HUES64 (cell line): Measurements from ENCODE around the gene NAIF1.
"Not testable (repeated sequence)": the region's sequence is repeated elsewhere in the genome, so short reads cannot be mapped to it uniquely, and the experiment has no call there.

Source experiments
- H3K27ac ChIP-seq: 2 replicates; pipeline ENCODE4 v1.7.0; 2013; ENCODE audit warnings: low read depth, low read length, inconsistent platforms
- H3K27me3 ChIP-seq: 2 replicates; pipeline ENCODE4 v1.6.1; 2013; ENCODE audit warnings: mild to moderate bottlenecking, low read length; ENCODE audit not compliant: insufficient read depth
- H3K36me3 ChIP-seq: 2 replicates; pipeline ENCODE4 v1.6.1; 2013; ENCODE audit warnings: mild to moderate bottlenecking, low read length; ENCODE audit not compliant: insufficient read depth
- H3K4me1 ChIP-seq: 2 replicates; pipeline ENCODE4 v1.6.1; 2013; ENCODE audit warnings: mild to moderate bottlenecking, low read length, moderate library complexity; ENCODE audit not compliant: insufficient read depth
- H3K4me3 ChIP-seq: 2 replicates; pipeline ENCODE4 v1.5.1; 2013; ENCODE audit warnings: mild to moderate bottlenecking, low read length, moderate library complexity
- H3K9ac ChIP-seq: 2 replicates; pipeline ENCODE4 v1.6.1; 2013; ENCODE audit warnings: mild to moderate bottlenecking, low read depth, low read length
- H3K9me3 ChIP-seq: 2 replicates; pipeline ENCODE4 v1.6.1; 2013; ENCODE audit warnings: low read depth, low read length; ENCODE audit not compliant: insufficient read depth
- WGBS: fragments of 150-250, 120-280 bp; methylation state at CpG from one replicate; pipeline ENCODE4 v1.1.7; 2013; ENCODE audit warnings: missing lambda C conversion rate; 5-methylcytosine and 5-hydroxymethylcytosine counted together

NAIF1 gene

DNA sequence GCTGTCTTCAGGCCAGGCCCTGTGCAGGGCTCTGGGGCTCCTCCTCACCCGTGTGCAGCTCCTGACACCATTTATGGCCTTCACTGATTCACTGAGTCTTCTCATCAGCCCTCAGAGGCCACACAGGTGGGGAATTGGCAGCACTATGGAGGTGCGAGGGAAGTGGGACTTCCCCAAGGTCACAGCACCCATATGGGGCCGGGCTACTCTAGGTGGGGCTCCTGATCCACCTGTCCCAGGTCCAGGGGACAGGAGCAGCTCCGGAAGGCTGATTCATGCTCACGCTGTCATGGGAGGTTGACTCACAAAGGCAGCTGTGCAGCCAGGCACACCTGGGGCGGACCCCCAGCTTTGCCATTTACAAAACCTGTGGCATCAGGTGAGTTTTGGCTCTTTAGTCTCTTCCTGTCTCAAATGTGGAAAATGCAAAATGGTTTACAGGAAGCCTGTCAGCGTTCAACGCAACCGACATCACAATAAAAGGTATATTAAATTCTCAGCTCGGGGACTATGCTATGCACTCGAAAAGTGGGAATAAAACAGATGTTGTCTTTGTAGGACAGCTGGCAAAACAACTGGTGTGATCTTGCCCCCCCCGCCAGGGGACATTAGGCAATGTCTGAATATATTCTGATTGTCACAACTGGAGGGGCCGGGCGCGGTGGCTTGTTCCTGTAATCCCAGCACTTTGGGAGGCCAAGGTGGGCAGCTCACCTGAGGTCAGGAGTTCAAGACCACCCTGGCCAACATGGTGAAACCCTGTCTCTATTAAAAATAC is 15.0 kb downstream of the NAIF1 start:
- no peak overlapping the region for H3K9ac ChIP-seq
- no peak overlapping the region for H3K27ac ChIP-seq
- WGBS, result 94% methylated on average over 15 of the region's 15 CpGs
- peaks cover 10% of the 10 kb centered on the region for H3K4me1 ChIP-seq
- no peak overlapping the region for H3K4me3 ChIP-seq
- no peaks in the 10 kb centered on the region for H3K36me3 ChIP-seq
- H3K9me3 ChIP-seq, result no peaks in the 10 kb centered on the region
- no peaks in the 10 kb centered on the region for H3K27me3 ChIP-seq

GRCh38 chr9:128049843-128050242 is 17.3 kb downstream of the NAIF1 start:
- Histone ChIP-seq H3K4me3 (no peak overlapping the region), H3K4me1 (no peaks in the 10 kb centered on the region), H3K36me3 (no peaks in the 10 kb centered on the region), H3K9me3 (no peaks in the 10 kb centered on the region), H3K27ac (no peak overlapping the region), H3K9ac (no peak overlapping the region), H3K27me3 (no peaks in the 10 kb centered on the region)
- 81% methylated on average over 3 of the region's 3 CpGs for WGBS

DNA sequence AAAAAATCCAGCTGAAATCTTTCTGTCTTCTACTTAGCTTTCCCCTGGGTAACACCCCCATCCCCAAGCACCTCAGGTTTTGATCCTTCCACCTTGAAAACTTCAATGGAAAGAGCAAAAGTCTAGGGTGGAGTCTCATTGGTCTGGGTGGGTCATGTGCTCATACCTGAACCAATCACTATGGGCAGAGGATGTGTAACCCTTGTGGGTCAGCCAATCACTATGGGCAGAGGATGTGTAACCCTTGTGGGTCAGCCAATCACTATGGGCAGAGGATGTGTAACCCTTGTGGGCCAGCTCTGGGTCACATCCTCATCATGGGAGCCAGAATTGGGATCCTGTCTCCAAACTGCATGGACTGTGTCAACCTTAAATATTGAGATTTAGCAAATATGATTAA is 18.5 kb downstream of the NAIF1 start:
- H3K4me1 ChIP-seq, result no peaks in the 10 kb centered on the region
- H3K27me3 ChIP-seq, result no peaks in the 10 kb centered on the region
- no peaks in the 10 kb centered on the region for H3K9me3 ChIP-seq
- H3K4me3 ChIP-seq, result no peak overlapping the region
- no peak overlapping the region for H3K27ac ChIP-seq
- no peak overlapping the region for H3K9ac ChIP-seq
- H3K36me3 ChIP-seq, result no peaks in the 10 kb centered on the region

DNA sequence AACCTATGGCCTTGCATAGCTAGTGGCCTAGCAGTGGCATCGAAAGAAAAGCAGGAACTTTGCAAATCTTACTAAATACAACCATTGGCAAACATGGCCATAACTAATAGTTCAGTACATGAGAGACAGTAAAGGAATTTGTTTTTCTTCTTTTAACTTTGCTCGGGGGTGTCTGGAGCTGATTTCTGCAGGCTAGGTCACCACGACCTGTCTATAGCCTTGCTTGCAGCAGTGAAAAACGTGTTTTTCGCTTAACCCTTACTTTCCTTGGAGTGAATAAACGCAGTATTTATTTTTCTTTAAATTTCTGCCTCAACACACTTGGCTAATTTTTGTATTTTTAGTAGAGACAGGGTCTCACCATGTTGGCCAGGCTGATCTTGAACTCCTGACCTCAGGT is 19.9 kb downstream of the NAIF1 start:
- Histone ChIP-seq H3K27me3 (no peaks in the 10 kb centered on the region), H3K4me1 (no peaks in the 10 kb centered on the region), H3K36me3 (no peaks in the 10 kb centered on the region), H3K9ac (no peak overlapping the region), H3K27ac (no peak overlapping the region), H3K4me3 (no peak overlapping the region), H3K9me3 (no peaks in the 10 kb centered on the region)
- WGBS, result 87% methylated on average over 6 of the region's 6 CpGs

- Histone ChIP-seq H3K4me3 (no peak overlapping the region), H3K4me1 (no peaks in the 10 kb centered on the region)
- WGBS, result 90% methylated on average over 1 of the region's 1 CpG
These were observed 21.3 kb downstream of the NAIF1 start for GRCh38 chr9:128045831-128046230.

GRCh38 chr9:128045409-128045808 is 21.7 kb downstream of the NAIF1 start:
- H3K4me3 ChIP-seq, H3K4me1 ChIP-seq, H3K9me3 ChIP-seq, H3K27ac ChIP-seq, H3K27me3 ChIP-seq, H3K36me3 ChIP-seq, H3K9ac ChIP-seq: not testable (repeated sequence)
- WGBS, result 96% methylated on average over 5 of the region's 6 CpGs

More at GRCh38 chr9:128045831-128046230, 21.3 kb downstream of the NAIF1 start:
- H3K9ac ChIP-seq, result no peak overlapping the region
- no peaks in the 10 kb centered on the region for H3K27me3 ChIP-seq
- no peak overlapping the region for H3K27ac ChIP-seq
- H3K36me3 ChIP-seq, result no peaks in the 10 kb centered on the region
- no peaks in the 10 kb centered on the region for H3K9me3 ChIP-seq

GRCh38 chr9:128043467-128043868 is 23.7 kb downstream of the NAIF1 start:
- no peaks in the 10 kb centered on the region for H3K36me3 ChIP-seq
- WGBS, result 62% methylated on average over 6 of the region's 7 CpGs
- H3K9ac ChIP-seq, result no peak overlapping the region
- no peaks in the 10 kb centered on the region for H3K9me3 ChIP-seq
- no peak overlapping the region for H3K4me3 ChIP-seq
- H3K27me3 ChIP-seq, result no peaks in the 10 kb centered on the region
- no peak overlapping the region for H3K27ac ChIP-seq
- H3K4me1 ChIP-seq, result no peaks in the 10 kb centered on the region

GRCh38 chr9:128042043-128042442 is 25.1 kb downstream of the NAIF1 start:
- no peaks in the 10 kb centered on the region for H3K27me3 ChIP-seq
- no peak overlapping the region for H3K9ac ChIP-seq
- H3K4me1 ChIP-seq, result no peaks in the 10 kb centered on the region
- H3K4me3 ChIP-seq, result no peak overlapping the region
- H3K27ac ChIP-seq, result no peak overlapping the region
- no peaks in the 10 kb centered on the region for H3K36me3 ChIP-seq
- 73% methylated on average over 7 of the region's 7 CpGs for WGBS
- no peaks in the 10 kb centered on the region for H3K9me3 ChIP-seq

DNA sequence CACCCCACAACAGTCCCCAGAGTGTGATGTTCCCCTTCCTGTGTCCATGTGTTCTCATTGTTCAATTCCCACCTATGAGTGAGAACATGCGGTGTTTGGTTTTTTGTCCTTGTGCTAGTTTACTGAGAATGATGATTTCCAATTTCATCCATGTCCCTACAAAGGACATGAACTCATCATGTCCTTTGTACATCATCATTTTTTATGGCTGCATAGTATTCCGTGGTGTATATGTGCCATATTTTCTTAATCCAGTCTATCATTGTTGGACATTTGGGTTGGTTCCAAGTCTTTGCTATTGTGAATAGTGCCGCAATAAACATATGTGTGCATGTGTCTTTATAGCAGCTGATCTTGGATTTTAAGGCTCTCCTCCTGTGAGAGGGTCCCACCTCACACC is 26.3 kb downstream of the NAIF1 start:
- not testable (repeated sequence) for H3K9ac ChIP-seq, H3K36me3 ChIP-seq, H3K27ac ChIP-seq, H3K9me3 ChIP-seq, H3K27me3 ChIP-seq, H3K4me3 ChIP-seq, H3K4me1 ChIP-seq
- 100% methylated on average over 2 of the region's 3 CpGs for WGBS

DNA sequence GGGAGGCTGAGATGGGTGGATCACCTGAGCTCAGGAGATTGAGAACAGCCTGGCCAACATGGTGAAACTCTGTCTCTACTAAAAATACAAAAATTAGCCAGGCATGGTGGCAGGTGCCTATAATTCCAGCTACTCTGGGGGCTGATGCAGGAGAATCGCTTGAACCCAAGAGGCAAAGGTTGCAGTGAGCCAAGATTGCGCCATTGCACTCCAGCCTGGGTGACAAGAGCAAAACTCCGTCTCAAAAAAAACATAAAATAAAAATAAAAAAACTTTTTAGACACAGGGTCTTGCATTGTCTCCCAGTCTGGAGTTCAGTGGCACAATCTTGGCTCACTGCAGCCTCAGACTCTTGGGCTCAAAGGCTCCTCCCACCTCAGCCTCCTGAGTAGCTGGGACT is 30.6 kb downstream of the NAIF1 start:
- H3K4me3 ChIP-seq, H3K36me3 ChIP-seq, H3K27ac ChIP-seq, H3K27me3 ChIP-seq, H3K4me1 ChIP-seq, H3K9me3 ChIP-seq, H3K9ac ChIP-seq: not testable (repeated sequence)
- 66% methylated on average over 3 of the region's 3 CpGs for WGBS

GRCh38 chr9:128034821-128035652 is 32.1 kb downstream of the NAIF1 start:
- no peaks in the 10 kb centered on the region for H3K27me3 ChIP-seq
- H3K36me3 ChIP-seq, result no peaks in the 10 kb centered on the region
- no peak overlapping the region for H3K4me3 ChIP-seq
- H3K4me1 ChIP-seq, result no peaks in the 10 kb centered on the region
- H3K9ac ChIP-seq, result no peak overlapping the region
- WGBS, result 42% methylated on average over 8 of the region's 8 CpGs
- H3K27ac ChIP-seq, result no peak overlapping the region
- no peaks in the 10 kb centered on the region for H3K9me3 ChIP-seq
